Activated T-cell treated with anti-CD3 and anti-CD28 coated beads, Interleukin-2, amount 50 U/mL, for 48 hours (primary cell): Measurements from ENCODE around the gene SENP3.
A peak's percentile ranks its signal among the peaks of the same experiment; 100 is the strongest.

Experiments
- DNase-seq, 2 experiments: peaks; one replicate each; pipeline ENCODE4 v3.0.0-alpha.2; 2020

SENP3 gene

GRCh38 chr17:7561589-7562207 lies at the start of gene SENP3:
Gene SENP3, plus strand, starts transcription at chr17:7561919. Its CDS starts 1,158 bp downstream, at chr17:7563077.
- peak; percentile 90 to 94 for DNase-seq

DNA sequence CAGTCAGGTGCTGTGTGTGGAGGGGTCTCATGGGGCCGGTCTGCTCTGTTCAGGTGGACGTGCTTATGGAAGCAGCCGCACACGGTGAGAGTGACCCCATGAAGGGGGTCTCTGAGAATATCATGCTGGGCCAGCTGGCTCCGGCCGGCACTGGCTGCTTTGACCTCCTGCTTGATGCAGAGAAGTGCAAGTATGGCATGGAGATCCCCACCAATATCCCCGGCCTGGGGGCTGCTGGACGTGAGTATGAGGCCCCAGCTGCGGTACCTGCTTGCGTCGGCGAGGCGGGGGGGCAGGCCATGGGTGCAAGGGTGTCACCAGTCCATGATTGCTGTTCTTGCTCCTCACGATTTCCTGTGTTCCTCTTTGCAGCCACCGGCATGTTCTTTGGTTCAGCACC lies 49.6 kb upstream of the SENP3 start:
- no peak for DNase-seq

DNA sequence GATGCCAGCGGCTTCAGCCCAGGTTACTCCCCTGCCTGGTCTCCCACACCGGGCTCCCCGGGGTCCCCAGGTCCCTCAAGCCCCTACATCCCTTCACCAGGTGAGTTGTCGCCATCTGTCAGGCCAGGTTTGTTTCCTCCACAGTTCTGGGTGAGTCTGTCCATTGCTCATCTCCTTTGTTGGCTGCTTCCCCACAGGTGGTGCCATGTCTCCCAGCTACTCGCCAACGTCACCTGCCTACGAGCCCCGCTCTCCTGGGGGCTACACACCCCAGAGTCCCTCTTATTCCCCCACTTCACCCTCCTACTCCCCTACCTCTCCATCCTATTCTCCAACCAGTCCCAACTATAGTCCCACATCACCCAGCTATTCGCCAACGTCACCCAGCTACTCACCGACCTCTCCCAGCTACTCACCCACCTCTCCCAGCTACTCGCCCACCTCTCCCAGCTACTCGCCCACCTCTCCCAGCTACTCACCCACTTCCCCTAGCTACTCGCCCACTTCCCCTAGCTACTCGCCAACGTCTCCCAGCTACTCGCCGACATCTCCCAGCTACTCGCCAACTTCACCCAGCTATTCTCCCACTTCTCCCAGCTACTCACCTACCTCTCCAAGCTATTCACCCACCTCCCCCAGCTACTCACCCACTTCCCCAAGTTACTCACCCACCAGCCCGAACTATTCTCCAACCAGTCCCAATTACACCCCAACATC lies 48.7 kb upstream of the SENP3 start:
- DNase-seq: no peak

DNA sequence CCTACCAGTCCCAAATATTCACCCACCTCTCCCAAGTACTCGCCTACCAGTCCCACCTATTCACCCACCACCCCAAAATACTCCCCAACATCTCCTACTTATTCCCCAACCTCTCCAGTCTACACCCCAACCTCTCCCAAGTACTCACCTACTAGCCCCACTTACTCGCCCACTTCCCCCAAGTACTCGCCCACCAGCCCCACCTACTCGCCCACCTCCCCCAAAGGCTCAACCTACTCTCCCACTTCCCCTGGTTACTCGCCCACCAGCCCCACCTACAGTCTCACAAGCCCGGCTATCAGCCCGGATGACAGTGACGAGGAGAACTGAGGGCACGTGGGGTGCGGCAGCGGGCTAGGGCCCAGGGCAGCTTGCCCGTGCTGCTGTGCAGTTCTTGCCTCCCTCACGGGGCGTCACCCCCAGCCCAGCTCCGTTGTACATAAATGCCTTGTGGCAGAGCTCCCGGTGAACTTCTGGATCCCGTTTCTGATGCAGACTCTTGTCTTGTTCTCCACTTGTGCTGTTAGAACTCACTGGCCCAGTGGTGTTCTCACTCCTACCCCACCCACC lies 47.8 kb upstream of the SENP3 start:
- DNase-seq: no peak

DNA sequence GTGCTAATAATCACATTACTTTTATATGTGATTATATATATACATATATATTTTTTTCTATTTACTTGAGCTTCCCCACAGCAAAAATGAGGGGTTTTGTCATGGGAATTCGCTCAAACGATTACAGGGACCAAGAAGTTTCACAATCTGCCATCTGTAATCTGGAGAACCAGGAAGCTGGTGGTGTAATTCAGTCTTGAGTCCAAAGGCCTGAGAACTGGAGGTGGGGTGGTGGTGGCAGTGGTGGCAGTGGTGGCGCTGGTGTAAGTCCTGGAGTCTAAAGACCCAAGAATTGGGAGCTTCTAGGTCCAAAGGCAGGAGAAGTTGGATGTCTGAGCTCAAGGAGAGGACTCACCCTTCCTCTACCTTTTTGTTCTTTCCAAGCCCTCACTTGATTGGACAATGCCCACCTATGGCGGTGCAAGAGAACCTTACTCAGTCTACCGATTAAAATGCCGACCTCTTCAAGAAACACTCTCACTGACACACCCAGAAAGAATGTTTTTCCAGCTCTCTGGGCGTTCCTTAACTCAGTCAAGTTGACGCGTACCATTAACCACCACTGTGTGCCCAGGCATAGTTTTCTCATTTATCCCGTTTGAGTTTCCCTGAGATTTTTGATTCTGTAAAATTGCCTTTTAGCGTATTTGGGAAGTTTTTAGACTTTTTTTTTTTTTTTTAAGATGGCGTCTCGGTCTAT lies 45.7 kb upstream of the SENP3 start:
- no peak for DNase-seq

- DNase-seq: peak; percentile 54 to 60
Measured at GRCh38 chr17:7523033-7523432, 38.7 kb upstream of the SENP3 start.

GRCh38 chr17:7528842-7529241 lies 32.9 kb upstream of the SENP3 start:
- DNase-seq: no peak

DNA sequence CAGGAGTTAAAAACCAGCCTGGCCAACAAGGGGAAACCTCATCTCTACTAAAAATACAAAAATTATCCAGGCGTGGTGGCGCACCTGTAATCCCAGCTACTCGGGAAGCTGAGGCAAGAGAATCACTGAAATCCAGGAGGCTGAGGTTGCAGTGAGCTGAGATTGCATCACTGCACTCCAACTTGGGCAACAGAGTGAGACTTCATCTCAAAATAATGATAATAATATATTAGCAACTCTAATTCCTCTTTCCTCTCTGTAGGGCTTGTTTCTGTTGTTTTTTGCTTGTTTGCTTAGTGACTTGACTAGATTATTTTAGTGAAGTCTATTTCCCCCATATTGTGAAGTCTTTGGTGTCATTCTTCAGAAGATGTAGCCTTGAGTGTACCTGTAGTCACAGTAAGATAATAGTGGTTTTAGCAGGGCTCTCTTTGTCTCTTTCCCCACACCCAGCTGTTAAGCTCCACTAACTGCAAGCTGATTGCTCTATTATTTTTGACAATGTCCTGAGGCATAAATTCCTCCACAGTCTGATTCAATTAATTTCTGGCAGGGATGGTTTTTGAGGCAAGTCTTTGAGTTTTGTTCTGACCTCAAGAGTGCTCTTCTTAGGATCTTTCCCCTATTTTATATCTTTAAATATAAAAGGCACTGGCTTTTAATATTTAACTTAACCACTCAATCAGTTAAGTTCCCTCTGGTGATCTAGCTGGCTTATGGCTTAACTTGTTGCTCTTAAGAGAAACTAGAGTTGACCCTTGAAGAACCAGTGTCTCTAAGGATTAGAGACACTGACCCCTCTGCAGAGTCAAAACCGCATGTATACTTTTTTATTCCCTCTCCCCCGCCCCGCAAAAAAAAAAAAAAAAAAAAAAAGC lies 31.5 kb upstream of the SENP3 start:
- no peak for DNase-seq

- no peak for DNase-seq
Measured at GRCh38 chr17:7538050-7538449, 23.7 kb upstream of the SENP3 start.

GRCh38 chr17:7538891-7539545 lies 22.7 kb upstream of the SENP3 start:
- no peak for DNase-seq

- no peak for DNase-seq
Measured at GRCh38 chr17:7541074-7541621, 20.6 kb upstream of the SENP3 start.

DNA sequence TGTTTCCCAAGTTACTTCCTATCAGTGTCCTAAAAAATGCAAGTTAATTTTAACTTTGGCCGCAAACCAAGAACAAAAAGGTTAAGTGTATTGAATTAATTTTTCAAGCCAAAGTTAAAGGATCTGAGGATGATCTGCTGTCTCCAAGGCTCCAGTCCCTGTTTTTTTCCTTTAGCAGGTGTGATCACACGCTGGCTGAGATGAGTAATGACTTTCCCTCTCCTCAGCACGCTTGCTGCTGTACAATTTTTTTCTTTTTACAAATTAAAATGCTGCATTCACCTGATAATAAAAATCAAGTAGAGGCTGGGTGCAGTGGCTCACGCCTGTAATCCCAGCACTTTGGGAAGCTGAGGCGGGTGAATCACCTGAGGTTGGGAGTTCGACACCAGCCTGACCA lies 16.8 kb upstream of the SENP3 start:
- no peak for DNase-seq

GRCh38 chr17:7548585-7549400 lies 12.9 kb upstream of the SENP3 start, which contains the start of gene TNFSF12:
Gene TNFSF12, plus strand, starts transcription at chr17:7549058. Its CDS starts 96 bp downstream, at chr17:7549154.
- peak; percentile 59 to 71 for DNase-seq

DNA sequence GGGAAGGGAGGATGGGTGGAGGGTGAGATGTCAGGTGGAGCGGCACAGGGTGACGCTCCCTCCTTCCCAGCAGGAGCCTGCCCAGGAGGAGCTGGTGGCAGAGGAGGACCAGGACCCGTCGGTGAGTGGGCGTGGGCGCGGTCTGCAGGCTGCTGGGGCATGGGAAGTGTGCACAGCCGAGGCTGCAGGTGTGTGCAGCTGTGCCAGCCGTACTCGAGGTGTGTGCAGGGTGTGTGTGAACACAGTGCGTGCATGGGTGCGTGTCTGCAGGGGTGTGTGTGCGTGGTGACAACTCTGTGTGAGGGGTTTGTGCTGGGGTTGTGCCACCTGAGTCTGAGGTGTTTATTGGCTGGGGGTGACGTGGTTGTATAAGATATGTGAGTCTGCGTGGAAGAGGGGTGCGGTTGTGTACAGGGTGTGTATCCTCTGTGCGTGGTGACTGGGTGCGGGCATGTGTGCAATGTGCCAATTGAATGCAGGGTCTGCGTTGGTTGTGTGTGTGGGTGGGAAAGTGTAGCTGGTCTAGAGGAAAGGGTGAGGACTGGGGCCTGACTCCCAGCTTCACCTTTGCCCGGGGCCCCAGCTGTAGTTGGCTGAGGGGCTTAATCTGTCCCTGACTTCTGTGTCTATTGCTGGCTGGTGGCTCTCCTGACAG lies 12.2 kb upstream of the SENP3 start:
- DNase-seq: peak in 1 of 2 experiments; percentile 66

DNA sequence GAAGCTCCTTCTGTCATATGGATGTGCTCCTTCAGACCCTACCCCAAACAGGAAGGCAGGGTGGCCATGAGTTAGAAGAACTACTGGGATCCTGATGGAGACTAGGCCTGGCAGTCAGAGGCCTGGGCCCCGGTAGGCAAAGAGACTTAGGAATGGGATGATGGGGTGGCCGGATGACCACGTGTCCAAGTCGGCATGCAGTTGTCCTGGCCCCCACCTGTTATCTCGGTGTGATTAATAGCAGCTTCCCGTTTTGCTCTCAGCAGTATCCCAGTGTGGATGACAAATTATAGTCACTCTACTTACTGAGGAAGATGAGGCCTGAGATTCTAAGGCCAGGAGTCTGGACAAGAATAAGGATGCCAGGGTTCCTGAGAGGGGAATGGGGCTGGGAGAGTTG lies 11.4 kb upstream of the SENP3 start:
- DNase-seq: no peak

DNA sequence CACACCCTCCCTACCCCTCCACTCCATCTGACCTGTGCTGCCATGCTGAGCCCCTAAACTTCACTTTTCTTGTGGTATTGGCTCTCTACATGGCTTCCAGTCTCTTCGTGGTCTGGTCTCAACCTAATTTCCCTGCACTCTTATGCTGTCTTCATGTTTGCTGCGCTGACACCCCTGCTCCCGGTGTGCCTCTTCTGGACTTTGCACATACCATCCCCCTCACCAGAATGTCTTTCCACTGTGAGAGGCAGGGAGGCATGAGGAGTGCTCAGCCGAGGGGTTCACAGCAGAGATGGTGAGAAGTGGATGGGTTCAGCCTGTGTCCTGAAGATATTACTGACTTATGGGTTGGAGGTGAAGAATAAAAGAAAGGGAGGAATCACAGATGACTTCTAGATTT lies 10.3 kb upstream of the SENP3 start:
- peak in 1 of 2 experiments; percentile 24 for DNase-seq

- peak; percentile 53 for DNase-seq
Measured at GRCh38 chr17:7552621-7553051, 9.1 kb upstream of the SENP3 start.

DNA sequence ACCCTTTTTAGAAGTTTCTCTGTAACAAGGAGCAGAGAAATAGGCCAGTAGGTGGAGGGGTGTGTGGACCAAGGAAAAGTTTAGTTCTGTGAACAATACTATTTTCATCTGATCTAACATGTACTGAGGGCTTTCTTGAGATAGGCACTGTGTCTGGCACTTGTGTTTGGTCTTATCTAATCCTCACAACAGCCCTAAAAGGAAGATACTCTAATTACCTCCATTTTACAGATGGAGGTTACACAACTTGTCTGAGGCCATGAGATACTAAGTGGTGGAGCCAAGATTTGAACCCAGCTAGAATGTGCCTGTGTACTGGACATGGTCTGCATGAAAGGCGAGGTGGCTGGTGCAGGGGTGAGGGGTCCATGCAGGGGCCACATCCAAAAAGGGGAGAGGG lies 8.4 kb upstream of the SENP3 start:
- no peak for DNase-seq

DNA sequence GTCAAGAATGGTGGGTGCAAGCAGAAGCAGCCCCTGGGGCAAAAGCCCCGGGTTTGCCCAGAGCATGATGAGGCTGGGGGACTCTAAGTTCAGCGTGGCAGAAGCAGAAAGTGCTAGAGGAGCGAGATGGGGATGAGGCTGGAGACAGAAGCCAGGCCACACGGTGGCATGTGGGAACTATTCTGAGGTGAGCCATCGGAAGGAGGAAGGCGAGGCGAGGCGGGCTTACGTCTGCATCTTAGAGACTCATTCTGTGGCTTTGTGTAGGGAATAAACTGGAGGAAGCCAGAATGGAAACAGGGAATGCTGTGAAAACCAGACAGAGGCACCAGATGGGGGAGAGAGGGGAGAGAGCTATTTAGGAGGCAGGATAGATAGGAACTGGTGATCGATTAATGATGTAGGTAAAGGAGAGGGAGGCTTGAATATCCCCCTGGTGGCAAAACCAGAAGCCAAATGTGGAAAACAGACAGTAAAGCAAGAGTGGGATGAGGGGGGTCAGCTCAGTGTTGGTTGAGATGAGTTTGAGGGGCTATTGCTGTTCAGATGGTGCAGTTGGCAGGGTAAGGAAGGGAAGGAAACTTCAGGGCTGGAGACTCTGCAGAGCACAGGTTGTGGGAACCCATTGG lies 6.3 kb upstream of the SENP3 start:
- no peak for DNase-seq

- DNase-seq: no peak
Measured at GRCh38 chr17:7556627-7557026, 5.1 kb upstream of the SENP3 start.
